ENCODE data around the gene GTPBP8. TPM values are rescaled to one million over a fixed set of nuclear protein-coding genes. Genes with fewer than 3 reads are reported as not detected.
A peak's percentile ranks its signal among the peaks of the same experiment; 100 is the strongest.
"Not testable (repeated sequence)": the region's sequence is repeated elsewhere in the genome, so short reads cannot be mapped to it uniquely, and the experiment has no call there.

The GTPBP8 gene
- total RNA-seq, 1 donor from 2014 or later = 19.2 TPM

DNA sequence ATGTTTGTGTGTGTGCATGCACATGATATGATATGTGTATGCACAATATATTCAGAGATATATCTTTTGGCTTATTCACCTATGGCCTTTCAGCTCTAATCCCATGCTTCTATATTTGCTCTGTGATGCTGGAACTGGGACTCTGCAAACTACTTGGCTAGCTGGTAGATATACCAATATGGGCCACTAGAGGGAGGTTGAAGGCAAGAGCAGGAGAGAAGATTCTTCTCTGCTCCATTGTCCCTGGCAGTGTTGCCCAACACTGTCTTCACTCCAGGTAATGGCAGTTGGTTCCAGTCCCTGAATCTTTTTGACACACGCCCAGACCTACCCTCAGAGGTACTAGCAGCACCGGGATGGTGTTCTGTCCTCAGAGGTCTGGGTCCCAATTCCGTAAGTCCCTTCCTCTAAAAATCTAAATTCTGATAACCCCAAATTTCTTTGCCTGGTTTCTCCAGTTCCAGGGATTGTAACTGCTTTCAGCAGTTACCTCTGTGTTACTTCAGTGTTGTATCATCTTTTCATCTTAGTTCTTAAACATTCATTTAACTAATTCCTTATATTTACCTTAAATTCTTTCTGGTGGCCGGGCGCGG lies 44.7 kb downstream of the GTPBP8 start:
- no peak for DNase-seq (ENCODE audit: extremely low spot score in 2 of 2)
- H3K9me3 ChIP-seq = no peaks in the 10 kb centered on the region
- no peaks in the 10 kb centered on the region for H3K4me1 ChIP-seq
- TF ChIP-seq POLR2A (IDR thresholded peaks at IDR 0.05) = no peak
- TF ChIP-seq, protein P1, sequence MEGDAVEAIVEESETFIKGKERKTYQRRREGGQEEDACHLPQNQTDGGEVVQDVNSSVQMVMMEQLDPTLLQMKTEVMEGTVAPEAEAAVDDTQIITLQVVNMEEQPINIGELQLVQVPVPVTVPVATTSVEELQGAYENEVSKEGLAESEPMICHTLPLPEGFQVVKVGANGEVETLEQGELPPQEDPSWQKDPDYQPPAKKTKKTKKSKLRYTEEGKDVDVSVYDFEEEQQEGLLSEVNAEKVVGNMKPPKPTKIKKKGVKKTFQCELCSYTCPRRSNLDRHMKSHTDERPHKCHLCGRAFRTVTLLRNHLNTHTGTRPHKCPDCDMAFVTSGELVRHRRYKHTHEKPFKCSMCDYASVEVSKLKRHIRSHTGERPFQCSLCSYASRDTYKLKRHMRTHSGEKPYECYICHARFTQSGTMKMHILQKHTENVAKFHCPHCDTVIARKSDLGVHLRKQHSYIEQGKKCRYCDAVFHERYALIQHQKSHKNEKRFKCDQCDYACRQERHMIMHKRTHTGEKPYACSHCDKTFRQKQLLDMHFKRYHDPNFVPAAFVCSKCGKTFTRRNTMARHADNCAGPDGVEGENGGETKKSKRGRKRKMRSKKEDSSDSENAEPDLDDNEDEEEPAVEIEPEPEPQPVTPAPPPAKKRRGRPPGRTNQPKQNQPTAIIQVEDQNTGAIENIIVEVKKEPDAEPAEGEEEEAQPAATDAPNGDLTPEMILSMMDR (IDR thresholded peaks at IDR 0.05) = peak; percentile 35 to 63 (median 52)
- H3K36me3 ChIP-seq = no peaks in the 10 kb centered on the region
- H3K4me3 ChIP-seq = no peak overlapping the region
- no peaks in the 10 kb centered on the region for H3K27me3 ChIP-seq
- no peak overlapping the region for H3K27ac ChIP-seq
- intact Hi-C loops (cut with DNase I) = no loop called here

DNA sequence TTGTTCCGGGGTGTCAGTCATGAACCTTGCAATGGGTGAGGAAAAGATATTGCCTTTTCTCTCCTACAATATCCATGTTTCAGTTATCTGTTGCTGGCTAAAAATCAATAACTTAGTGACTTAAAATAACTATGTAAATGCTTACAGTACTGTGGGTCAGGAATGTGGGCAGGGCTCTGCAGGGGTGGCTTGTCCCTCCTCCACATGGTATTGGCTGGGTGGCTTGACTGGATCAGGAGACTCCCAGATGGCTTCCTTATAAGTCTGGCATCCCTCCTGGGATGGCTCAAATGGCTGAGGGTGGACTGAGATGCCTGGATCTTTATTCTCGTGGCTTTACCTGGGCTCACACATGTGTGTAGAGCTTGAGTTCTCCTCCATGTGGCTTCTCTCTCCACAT lies 47.5 kb downstream of the GTPBP8 start:
- DNase-seq (ENCODE audit: extremely low spot score in 2 of 2) = no peak
- no peaks in the 10 kb centered on the region for H3K36me3 ChIP-seq
- H3K27me3 ChIP-seq = no peaks in the 10 kb centered on the region
- TF ChIP-seq POLR2AphosphoS5 (IDR thresholded peaks at IDR 0.05; ENCODE audit: insufficient read depth in 1 of 2, low read depth in 1 of 2) (no peak), POLR2A (IDR thresholded peaks at IDR 0.05) (no peak)
- TF ChIP-seq, protein P1 (IDR thresholded peaks at IDR 0.05) = no peak
- no peaks in the 10 kb centered on the region for H3K4me1 ChIP-seq
- no peak overlapping the region for H3K4me3 ChIP-seq
- H3K9me3 ChIP-seq = no peaks in the 10 kb centered on the region
- no peak overlapping the region for H3K27ac ChIP-seq
- intact Hi-C loops (cut with DNase I) = no loop called here

DNA sequence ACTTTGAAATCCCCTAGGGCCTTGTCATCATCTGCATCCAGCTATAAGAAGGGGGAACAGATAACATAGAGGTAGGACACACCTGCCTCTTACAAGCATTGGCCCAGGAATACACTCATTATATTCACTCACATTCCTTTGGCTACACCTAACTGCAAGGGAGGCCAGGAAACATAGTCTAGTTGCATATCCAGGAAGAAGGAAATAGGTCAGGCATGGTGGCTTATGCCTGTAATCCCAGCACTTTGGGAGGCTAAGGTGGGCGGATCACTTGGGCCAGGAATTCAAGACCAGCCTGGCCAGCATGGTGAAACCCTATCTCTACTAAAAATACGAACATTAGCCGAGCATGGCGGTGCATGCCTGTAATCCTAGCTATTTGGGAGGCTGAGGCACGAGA lies 48.8 kb downstream of the GTPBP8 start:
- TF ChIP-seq POLR2AphosphoS5 (IDR thresholded peaks at IDR 0.05; ENCODE audit: insufficient read depth in 1 of 2, low read depth in 1 of 2) (no peak), POLR2A (IDR thresholded peaks at IDR 0.05) (no peak)
- TF ChIP-seq, protein P1 (IDR thresholded peaks at IDR 0.05) = no peak
- Histone ChIP-seq H3K9me3 (no peaks in the 10 kb centered on the region), H3K4me3 (no peak overlapping the region), H3K36me3 (no peaks in the 10 kb centered on the region), H3K27me3 (no peaks in the 10 kb centered on the region), H3K4me1 (no peaks in the 10 kb centered on the region), H3K27ac (no peak overlapping the region)
- no peak for DNase-seq (ENCODE audit: extremely low spot score in 2 of 2)
- intact Hi-C loops (cut with DNase I) = no loop called here

DNA sequence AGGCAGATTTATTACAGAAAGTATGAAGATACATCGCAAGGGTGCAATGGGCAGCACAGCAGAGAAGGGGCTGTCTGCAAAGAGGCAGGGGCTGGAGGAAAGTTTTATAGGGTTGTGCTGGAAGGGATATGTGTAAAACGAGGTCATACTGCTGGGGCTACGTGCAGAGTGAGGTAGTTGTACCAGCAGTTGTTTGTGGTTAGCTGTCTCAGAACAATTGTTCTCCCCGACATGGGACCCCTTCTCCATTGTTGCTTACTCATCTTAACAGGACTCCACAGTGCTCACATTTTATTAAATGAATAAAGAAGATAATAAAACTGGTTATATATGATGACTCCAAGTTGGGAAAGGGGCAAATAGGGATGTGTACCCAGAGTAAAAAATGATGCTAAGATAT lies 49.4 kb downstream of the GTPBP8 start:
- no peak overlapping the region for H3K27ac ChIP-seq
- H3K4me1 ChIP-seq = no peaks in the 10 kb centered on the region
- no peak for DNase-seq (ENCODE audit: extremely low spot score in 2 of 2)
- H3K27me3 ChIP-seq = no peaks in the 10 kb centered on the region
- H3K4me3 ChIP-seq = no peak overlapping the region
- H3K36me3 ChIP-seq = no peaks in the 10 kb centered on the region
- intact Hi-C loops (cut with DNase I) = no loop called here
- no peaks in the 10 kb centered on the region for H3K9me3 ChIP-seq
- TF ChIP-seq POLR2AphosphoS5 (IDR thresholded peaks at IDR 0.05; ENCODE audit: insufficient read depth in 1 of 2, low read depth in 1 of 2) (no peak), POLR2A (IDR thresholded peaks at IDR 0.05) (no peak)
- TF ChIP-seq, protein P1 (IDR thresholded peaks at IDR 0.05) = no peak

DNA sequence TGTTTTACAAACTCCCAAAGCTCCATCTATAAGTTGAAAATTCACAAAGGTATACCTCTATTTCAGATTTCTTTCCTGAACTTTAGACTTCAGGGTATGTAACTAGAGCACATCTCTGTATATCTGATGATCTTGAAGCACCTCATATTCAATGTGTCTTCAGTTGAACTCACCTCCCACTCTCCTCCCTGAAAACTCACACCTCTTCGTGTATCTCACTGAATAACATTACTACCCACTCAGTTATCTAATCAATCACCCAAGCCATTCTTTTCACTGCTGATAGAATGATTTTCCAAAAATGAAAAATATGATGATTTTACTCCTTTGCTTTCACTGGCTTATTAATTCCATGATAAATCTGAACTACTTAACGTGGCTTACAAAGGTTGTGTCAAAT lies 52.9 kb downstream of the GTPBP8 start:
- Histone ChIP-seq H3K36me3 (no peaks in the 10 kb centered on the region), H3K27me3 (no peaks in the 10 kb centered on the region), H3K4me3 (no peak overlapping the region), H3K4me1 (no peaks in the 10 kb centered on the region), H3K27ac (no peak overlapping the region), H3K9me3 (no peaks in the 10 kb centered on the region)
- TF ChIP-seq, protein P1 (IDR thresholded peaks at IDR 0.05) = no peak
- TF ChIP-seq POLR2AphosphoS5 (IDR thresholded peaks at IDR 0.05; ENCODE audit: insufficient read depth in 1 of 2, low read depth in 1 of 2) = no peak
- TF ChIP-seq POLR2A (IDR thresholded peaks at IDR 0.05) = no peak
- intact Hi-C loops (cut with DNase I) = no loop called here
- DNase-seq (ENCODE audit: extremely low spot score in 2 of 2) = no peak

DNA sequence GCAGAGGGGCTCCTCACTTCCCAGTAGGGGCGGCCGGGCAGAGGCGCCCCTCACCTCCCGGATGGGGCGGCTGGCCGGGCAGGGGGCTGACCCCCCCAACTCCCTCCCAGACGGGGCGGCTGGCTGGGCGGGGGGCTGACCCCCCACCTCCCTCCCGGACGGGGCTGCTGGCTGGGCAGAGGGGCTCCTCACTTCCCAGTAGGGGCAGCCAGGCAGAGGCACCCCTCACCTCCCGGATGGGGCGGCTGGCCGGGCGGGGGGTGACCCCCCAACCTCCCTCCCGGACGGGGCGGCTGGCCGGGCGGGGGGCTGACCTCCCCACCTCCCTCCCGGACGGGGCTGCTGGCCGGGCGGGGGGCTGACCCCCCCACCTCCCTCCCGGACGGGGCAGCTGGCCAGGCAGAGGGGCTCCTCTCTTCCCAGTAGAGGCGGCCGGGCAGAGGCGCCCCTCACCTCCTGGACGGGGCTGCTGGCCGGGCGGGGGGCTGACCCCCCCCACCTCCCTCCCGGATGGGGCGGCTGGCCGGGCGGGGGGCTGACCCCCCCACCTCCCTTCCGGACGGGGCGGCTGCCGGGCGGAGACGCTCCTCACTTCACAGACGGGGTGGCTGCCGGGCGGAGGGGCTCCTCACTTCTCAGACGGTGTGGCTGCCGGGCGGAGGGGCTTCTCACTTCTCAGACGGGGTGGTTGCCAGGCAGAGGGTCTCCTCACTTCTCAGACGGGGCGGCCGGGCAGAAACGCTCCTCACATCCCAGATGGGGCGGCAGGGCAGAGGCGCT lies 55.6 kb downstream of the GTPBP8 start:
- DNase-seq (ENCODE audit: extremely low spot score in 2 of 2); H3K4me1 ChIP-seq; H3K36me3 ChIP-seq; H3K27ac ChIP-seq; H3K4me3 ChIP-seq; H3K9me3 ChIP-seq; intact Hi-C loops (cut with DNase I); H3K27me3 ChIP-seq: not testable (repeated sequence)

Data from vagina (tissue), 2 donors.